ENCODE data around the gene RTN4R. TPM values are rescaled to one million over a fixed set of nuclear protein-coding genes. Genes with fewer than 3 reads are reported as not detected.

RTN4R gene
- total RNA-seq, 4 donors from 2014 or later: 0.64 to 22.8 (median 3.0) TPM; not detected in 1

DNA sequence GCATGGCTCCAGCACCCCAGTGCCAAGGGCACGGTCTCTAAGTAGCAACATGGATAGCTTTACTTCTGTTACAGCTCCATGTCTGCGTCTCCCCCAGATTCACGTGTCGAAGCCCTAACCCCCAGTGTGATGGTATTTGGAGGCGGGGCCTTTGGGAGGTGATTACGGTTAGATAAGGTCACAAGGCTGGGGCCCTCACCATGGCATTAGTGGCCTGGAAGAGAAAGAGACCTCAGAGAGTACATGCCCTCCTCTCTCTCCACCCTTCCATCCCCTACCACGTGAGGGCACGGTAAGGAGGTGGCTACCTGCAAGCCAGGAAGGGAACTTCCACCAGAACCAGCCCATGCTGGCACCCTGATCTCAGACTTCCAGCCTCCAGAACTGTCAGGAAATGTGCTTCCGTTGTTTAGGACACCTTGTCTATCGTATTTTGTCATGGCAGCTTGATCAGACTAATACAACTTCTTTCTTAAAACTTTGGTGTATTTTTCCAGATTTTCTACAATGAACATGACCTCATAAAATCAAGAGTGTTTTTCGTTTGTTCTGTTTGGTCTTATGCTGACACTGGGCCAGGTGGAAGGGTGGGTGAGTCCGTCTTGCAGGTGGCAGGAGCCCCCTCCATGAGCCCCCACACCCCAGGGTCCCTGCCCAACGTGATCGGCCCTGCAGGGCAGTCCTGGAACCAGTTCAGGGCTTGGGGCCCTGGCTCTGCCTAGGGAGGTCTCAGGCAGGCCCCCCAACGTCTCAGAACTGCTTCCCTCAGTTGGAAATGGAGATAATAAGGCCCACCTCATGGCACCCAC, 10.7 kb downstream of the RTN4R start:
- intact Hi-C loops (cut with DNase I; ENCODE audit: low total_unique reads): no loop called here
- H3K27ac ChIP-seq: no peak overlapping the region
- TF ChIP-seq EP300 (IDR thresholded peaks at IDR 0.05; ENCODE audit: low read depth): no peak
- TF ChIP-seq POLR2A (IDR thresholded peaks at IDR 0.05): no peak
- no peak for TF ChIP-seq POLR2AphosphoS5 (IDR thresholded peaks at IDR 0.05)
- no peak for TF ChIP-seq CTCF (IDR thresholded peaks at IDR 0.05)
- no peaks in the 10 kb centered on the region for H3K36me3 ChIP-seq
- no peaks in the 10 kb centered on the region for H3K4me1 ChIP-seq
- 86 to 89% methylated on average over 1 to 15 of the region's 15 CpGs for WGBS, 2 donors (ENCODE audit: low coverage in 1 of 2)
- H3K27me3 ChIP-seq: no peaks in the 10 kb centered on the region
- in situ Hi-C loops (cut with MboI; ENCODE audit: low pct_ligation_motif_present in 1 of 4, low pct_unique_long_range_greater_than_20kb in 1 of 4, low sequenced_read_pairs in 3 of 4): no loop called here
- DNase-seq: no peak
- H3K4me3 ChIP-seq: no peak overlapping the region
- H3K9me3 ChIP-seq: no peaks in the 10 kb centered on the region

DNA sequence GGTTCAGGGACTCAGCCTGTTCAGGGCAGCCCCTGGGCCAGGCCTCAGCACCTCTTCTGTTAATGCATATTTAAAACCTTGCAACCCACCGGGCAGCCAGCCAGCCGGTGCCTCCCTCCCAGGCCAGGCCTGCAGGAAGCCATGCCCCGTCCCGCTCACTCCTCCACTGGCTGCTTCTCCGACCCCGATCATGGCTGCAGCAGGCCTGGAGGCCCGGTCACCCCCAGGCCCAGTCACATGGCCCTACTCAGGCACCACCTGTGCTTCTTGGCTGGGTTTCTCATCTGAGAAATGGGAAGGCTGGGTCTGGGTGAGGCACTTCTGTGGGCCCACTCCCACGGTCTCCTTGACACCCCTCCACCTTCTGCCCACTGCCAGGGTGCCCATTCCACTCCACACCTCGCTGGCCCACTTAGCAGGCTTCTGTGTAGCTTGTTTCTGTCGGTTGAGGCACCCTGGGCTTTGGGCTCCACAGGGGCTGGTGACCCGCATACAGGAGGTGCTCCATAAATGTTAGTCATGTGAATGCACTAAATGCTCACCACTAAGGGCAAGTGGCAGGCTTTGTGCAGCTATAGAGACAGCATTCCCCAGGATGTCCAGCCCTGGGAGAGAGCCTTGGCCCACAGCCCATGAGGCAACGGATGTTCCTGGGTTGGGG, 11.4 kb downstream of the RTN4R start:
- H3K27ac ChIP-seq: no peak overlapping the region
- H3K4me1 ChIP-seq: no peaks in the 10 kb centered on the region
- intact Hi-C loops (cut with DNase I; ENCODE audit: low total_unique reads) (no loop called here), in situ Hi-C loops (cut with MboI; ENCODE audit: low pct_ligation_motif_present in 1 of 4, low pct_unique_long_range_greater_than_20kb in 1 of 4, low sequenced_read_pairs in 3 of 4) (no loop called here)
- H3K36me3 ChIP-seq: no peaks in the 10 kb centered on the region
- no peak for DNase-seq
- 82% methylated on average over 12 of the region's 12 CpGs; no CpG with 5 or more reads in 1 of the 2 donors for WGBS, 2 donors (ENCODE audit: low coverage in 1 of 2)
- H3K4me3 ChIP-seq: no peak overlapping the region
- no peaks in the 10 kb centered on the region for H3K9me3 ChIP-seq
- no peaks in the 10 kb centered on the region for H3K27me3 ChIP-seq
- no peak for TF ChIP-seq POLR2AphosphoS5 (IDR thresholded peaks at IDR 0.05)
- no peak for TF ChIP-seq EP300 (IDR thresholded peaks at IDR 0.05; ENCODE audit: low read depth)
- TF ChIP-seq CTCF (IDR thresholded peaks at IDR 0.05): no peak
- no peak for TF ChIP-seq POLR2A (IDR thresholded peaks at IDR 0.05)

- Histone ChIP-seq H3K9me3 (no peaks in the 10 kb centered on the region), H3K27me3 (no peaks in the 10 kb centered on the region), H3K36me3 (no peaks in the 10 kb centered on the region), H3K4me3 (no peak overlapping the region), H3K4me1 (no peaks in the 10 kb centered on the region), H3K27ac (no peak overlapping the region)
- 93 to 100% methylated on average over 1 to 11 of the region's 13 CpGs for WGBS, 2 donors (ENCODE audit: low coverage in 1 of 2)
- intact Hi-C loops (cut with DNase I; ENCODE audit: low total_unique reads) (no loop called here), in situ Hi-C loops (cut with MboI; ENCODE audit: low pct_ligation_motif_present in 1 of 4, low pct_unique_long_range_greater_than_20kb in 1 of 4, low sequenced_read_pairs in 3 of 4) (no loop called here)
- no peak for DNase-seq
- TF ChIP-seq CTCF (IDR thresholded peaks at IDR 0.05) (no peak), EP300 (IDR thresholded peaks at IDR 0.05; ENCODE audit: low read depth) (no peak), POLR2AphosphoS5 (IDR thresholded peaks at IDR 0.05) (no peak), POLR2A (IDR thresholded peaks at IDR 0.05) (no peak)
Observed at GRCh38 chr22:20256027-20256426, 12.1 kb downstream of the RTN4R start.

DNA sequence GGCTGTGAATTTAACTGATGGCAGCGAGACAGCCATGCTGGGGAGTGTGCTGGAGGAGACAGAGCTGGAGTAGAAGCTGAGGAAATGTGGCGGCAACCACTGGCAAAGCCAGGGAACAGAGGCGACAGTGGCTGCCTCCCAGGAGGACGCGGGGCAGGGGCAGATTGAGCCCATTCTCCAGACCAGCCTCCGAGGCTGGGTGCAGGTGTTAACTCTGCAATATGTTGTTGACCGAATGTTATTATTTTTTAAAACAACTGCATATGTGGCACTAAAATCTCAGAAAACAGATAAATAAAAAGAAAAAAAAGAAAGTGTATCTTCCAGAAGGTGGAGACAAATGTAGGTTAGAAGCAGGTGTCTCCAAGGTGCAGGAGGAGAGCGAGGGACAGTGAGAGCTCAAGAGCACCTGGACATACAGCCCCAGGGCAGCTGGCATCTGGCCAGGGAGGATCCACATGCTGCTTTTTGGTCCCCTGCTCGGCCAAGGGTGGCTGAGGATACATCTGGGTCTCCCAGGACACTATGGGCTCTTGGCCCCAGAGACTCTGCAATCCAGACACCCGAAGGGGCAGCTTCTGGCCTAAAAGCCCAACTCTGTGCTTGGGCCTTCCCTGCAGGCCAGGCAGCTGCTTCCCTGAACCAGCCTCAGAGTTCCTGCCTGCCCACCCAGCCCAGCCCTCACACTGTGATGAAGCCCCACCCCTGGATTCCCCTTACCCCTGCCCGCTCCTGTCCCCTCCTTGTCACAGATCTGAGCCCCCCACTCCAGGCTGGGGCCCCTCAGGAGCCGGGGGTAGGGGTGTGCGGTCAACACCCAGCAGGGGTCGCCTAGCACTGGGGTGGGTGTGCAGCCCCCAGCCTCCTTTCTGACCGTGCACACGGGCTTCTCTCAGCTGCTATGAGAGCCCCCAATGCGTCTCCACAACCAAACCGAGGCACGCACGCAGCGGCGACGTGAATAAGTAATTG, 12.9 kb downstream of the RTN4R start:
- in situ Hi-C loops (cut with MboI; ENCODE audit: low pct_ligation_motif_present in 1 of 4, low pct_unique_long_range_greater_than_20kb in 1 of 4, low sequenced_read_pairs in 3 of 4): no loop called here

More for the DNA sequence above, 12.9 kb downstream of the RTN4R start:
- no peak for DNase-seq
- no peak overlapping the region for H3K27ac ChIP-seq
- H3K9me3 ChIP-seq: no peaks in the 10 kb centered on the region
- no peaks in the 10 kb centered on the region for H3K27me3 ChIP-seq
- intact Hi-C loops (cut with DNase I; ENCODE audit: low total_unique reads): no loop called here
- 79 to 82% methylated on average over 5 to 23 of the region's 23 CpGs for WGBS, 2 donors (ENCODE audit: low coverage in 1 of 2)
- H3K4me1 ChIP-seq: no peaks in the 10 kb centered on the region
- no peaks in the 10 kb centered on the region for H3K36me3 ChIP-seq
- TF ChIP-seq POLR2A (IDR thresholded peaks at IDR 0.05): no peak
- no peak for TF ChIP-seq POLR2AphosphoS5 (IDR thresholded peaks at IDR 0.05)
- no peak for TF ChIP-seq CTCF (IDR thresholded peaks at IDR 0.05)
- H3K4me3 ChIP-seq: no peak overlapping the region
